Stimulated activated naive B cell treated with anti-CD40 and anti-IgM and Interleukin-4, amounts not matched to agents 10 μg/mL and 1 μg/mL and 100 μg/mL, for 72 hours (primary cell): Measurements from ENCODE around the gene CHST11.
"Not testable (repeated sequence)": the region's sequence is repeated elsewhere in the genome, so short reads cannot be mapped to it uniquely, and the experiment has no call there.

ENCODE experiments used
- ATAC-seq, 2 donors: fragments of 150-1000 bp; cut with Tn5 transposase; replicated peaks; 2 replicates each; pipeline ENCODE4 v1.10.0; 2021; ENCODE audit warnings: moderate library complexity in 1 of 2
- DNase-seq: peaks from one replicate; pipeline ENCODE4 v3.0.0; 2021
- H3K27ac Mint-ChIP-seq: one replicate; pipeline ENCODE4 v1.8.0; 2022; ENCODE audit warnings: mild to moderate bottlenecking, mixed read lengths
- H3K27me3 Mint-ChIP-seq, 2 donors: one replicate each; pipeline ENCODE4 v1.8.0; 2022; ENCODE audit warnings: mixed read lengths in 2 of 2
- H3K36me3 Mint-ChIP-seq, 2 donors: one replicate each; pipeline ENCODE4 v1.8.0; 2022; ENCODE audit warnings: mixed read lengths in 2 of 2, mild to moderate bottlenecking in 1 of 2
- H3K4me1 Mint-ChIP-seq, 2 donors: one replicate each; pipeline ENCODE4 v1.8.0; 2022; ENCODE audit warnings: mixed read lengths in 2 of 2, mild to moderate bottlenecking in 1 of 2
- H3K4me3 Mint-ChIP-seq, 2 donors: one replicate each; pipeline ENCODE4 v1.8.0; 2022; ENCODE audit warnings: mild to moderate bottlenecking in 2 of 2, mixed read lengths in 2 of 2, moderate library complexity in 1 of 2
- H3K9me3 Mint-ChIP-seq, 2 donors: one replicate each; pipeline ENCODE4 v1.8.0; 2022; ENCODE audit warnings: mixed read lengths in 2 of 2, mild to moderate bottlenecking in 1 of 2

The CHST11 gene

GRCh38 chr12:104600790-104601739, 144.3 kb downstream of the CHST11 start:
- Mint-ChIP-seq H3K27ac (peak overlapping the region; percentile 47), H3K36me3 (peaks cover 49 to 50% of the 10 kb centered on the region in 2 donors), H3K27me3 (no peaks in the 10 kb centered on the region), H3K9me3 (no peaks in the 10 kb centered on the region), H3K4me1 (peaks cover 61 to 96% of the 10 kb centered on the region in 2 donors), H3K4me3 (no peak overlapping the region)
- no peak for ATAC-seq
- no peak for DNase-seq

- H3K36me3 Mint-ChIP-seq, result peaks cover 58 to 60% of the 10 kb centered on the region in 2 donors
- no peaks in the 10 kb centered on the region for H3K9me3 Mint-ChIP-seq
- no peak overlapping the region for H3K4me3 Mint-ChIP-seq
- ATAC-seq (no peak), DNase-seq (no peak)
- peaks cover 59 to 92% of the 10 kb centered on the region in 2 donors for H3K4me1 Mint-ChIP-seq
- no peak overlapping the region for H3K27ac Mint-ChIP-seq
- no peaks in the 10 kb centered on the region for H3K27me3 Mint-ChIP-seq
These were observed 145.7 kb downstream of the CHST11 start for GRCh38 chr12:104602406-104602805.

GRCh38 chr12:104602896-104603295, 146.1 kb downstream of the CHST11 start:
- ATAC-seq, result no peak
- Mint-ChIP-seq H3K9me3 (no peaks in the 10 kb centered on the region), H3K27me3 (no peaks in the 10 kb centered on the region), H3K4me1 (peaks cover 56 to 91% of the 10 kb centered on the region in 2 donors), H3K4me3 (no peak overlapping the region), H3K36me3 (peaks cover 59 to 63% of the 10 kb centered on the region in 2 donors), H3K27ac (peak overlapping the region; percentile 3)
- no peak for DNase-seq

GRCh38 chr12:104603545-104603973, 146.8 kb downstream of the CHST11 start:
- DNase-seq (no peak), ATAC-seq (no peak)
- Mint-ChIP-seq H3K27me3 (no peaks in the 10 kb centered on the region), H3K9me3 (no peaks in the 10 kb centered on the region), H3K36me3 (peaks cover 61 to 65% of the 10 kb centered on the region in 2 donors), H3K4me1 (peaks cover 53 to 89% of the 10 kb centered on the region in 2 donors), H3K27ac (peak overlapping the region; percentile 95), H3K4me3 (peak overlapping the region; percentile 44 to 61)

- Mint-ChIP-seq H3K4me3 (peak overlapping the region; percentile 44 to 61), H3K9me3 (no peaks in the 10 kb centered on the region), H3K27me3 (no peaks in the 10 kb centered on the region), H3K27ac (peak overlapping the region; percentile 95), H3K4me1 (peaks cover 53 to 89% of the 10 kb centered on the region in 2 donors), H3K36me3 (peaks cover 62 to 68% of the 10 kb centered on the region in 2 donors)
- DNase-seq, result peak; percentile 43
- ATAC-seq, result peak; percentile 83 to 85
These were observed 147.6 kb downstream of the CHST11 start for GRCh38 chr12:104604070-104604994.

- Mint-ChIP-seq H3K4me3 (peak overlapping the region in 1 of 2 donors; percentile 11), H3K36me3 (peaks cover 60 to 65% of the 10 kb centered on the region in 2 donors), H3K27ac (peak overlapping the region; percentile 95), H3K27me3 (no peaks in the 10 kb centered on the region), H3K4me1 (peaks cover 46 to 89% of the 10 kb centered on the region in 2 donors), H3K9me3 (no peaks in the 10 kb centered on the region)
- no peak for DNase-seq
- no peak for ATAC-seq
These were observed 148.4 kb downstream of the CHST11 start for GRCh38 chr12:104604995-104605675.

- Mint-ChIP-seq H3K4me1 (peaks cover 42 to 87% of the 10 kb centered on the region in 2 donors), H3K27ac (no peak overlapping the region), H3K4me3 (no peak overlapping the region), H3K9me3 (no peaks in the 10 kb centered on the region), H3K27me3 (no peaks in the 10 kb centered on the region), H3K36me3 (peaks cover 57 to 63% of the 10 kb centered on the region in 2 donors)
- DNase-seq, result no peak
- no peak for ATAC-seq
These were observed 148.9 kb downstream of the CHST11 start for GRCh38 chr12:104605685-104606084.

- H3K27ac Mint-ChIP-seq, result no peak overlapping the region
- H3K4me3 Mint-ChIP-seq, result no peak overlapping the region
- no peak for DNase-seq
- no peak for ATAC-seq
- H3K36me3 Mint-ChIP-seq, result peaks cover 58 to 62% of the 10 kb centered on the region in 2 donors
- H3K4me1 Mint-ChIP-seq, result peaks cover 38 to 86% of the 10 kb centered on the region in 2 donors
- no peaks in the 10 kb centered on the region for H3K27me3 Mint-ChIP-seq
- peaks cover 5 to 9% of the 10 kb centered on the region in 2 donors for H3K9me3 Mint-ChIP-seq
These were observed 152.2 kb downstream of the CHST11 start for GRCh38 chr12:104608998-104609397.

GRCh38 chr12:104609445-104609844, 152.7 kb downstream of the CHST11 start:
- DNase-seq, result no peak
- H3K27me3 Mint-ChIP-seq, result no peaks in the 10 kb centered on the region
- peaks cover 34 to 84% of the 10 kb centered on the region in 2 donors for H3K4me1 Mint-ChIP-seq
- no peak for ATAC-seq
- H3K4me3 Mint-ChIP-seq, result no peak overlapping the region
- H3K9me3 Mint-ChIP-seq, result peaks cover 5 to 9% of the 10 kb centered on the region in 2 donors
- H3K27ac Mint-ChIP-seq, result no peak overlapping the region
- peaks cover 59 to 62% of the 10 kb centered on the region in 2 donors for H3K36me3 Mint-ChIP-seq

GRCh38 chr12:104610513-104611235, 153.9 kb downstream of the CHST11 start:
- Mint-ChIP-seq H3K27ac (peak overlapping the region; percentile 72), H3K4me3 (no peak overlapping the region), H3K9me3 (peaks cover 7 to 9% of the 10 kb centered on the region in 2 donors), H3K27me3 (no peaks in the 10 kb centered on the region), H3K36me3 (peaks cover 67 to 68% of the 10 kb centered on the region in 2 donors), H3K4me1 (peaks cover 39 to 85% of the 10 kb centered on the region in 2 donors)
- no peak for ATAC-seq
- DNase-seq, result no peak

GRCh38 chr12:104611671-104612070, 154.9 kb downstream of the CHST11 start:
- H3K27ac Mint-ChIP-seq, result peak overlapping the region; percentile 60
- H3K9me3 Mint-ChIP-seq, result peaks cover 7 to 9% of the 10 kb centered on the region in 2 donors
- DNase-seq (no peak), ATAC-seq (no peak)
- H3K27me3 Mint-ChIP-seq, result no peaks in the 10 kb centered on the region
- peaks cover 63 to 67% of the 10 kb centered on the region in 2 donors for H3K36me3 Mint-ChIP-seq
- H3K4me1 Mint-ChIP-seq, result peaks cover 44 to 84% of the 10 kb centered on the region in 2 donors
- H3K4me3 Mint-ChIP-seq, result no peak overlapping the region

GRCh38 chr12:104613372-104613771, 156.6 kb downstream of the CHST11 start:
- Mint-ChIP-seq H3K27ac (peak overlapping the region; percentile 81), H3K36me3 (peaks cover 61 to 63% of the 10 kb centered on the region in 2 donors), H3K4me1 (peaks cover 39 to 86% of the 10 kb centered on the region in 2 donors), H3K4me3 (peak overlapping the region in 1 of 2 donors; percentile 14)
- not testable (repeated sequence) for H3K9me3 Mint-ChIP-seq, H3K27me3 Mint-ChIP-seq
- DNase-seq (peak; percentile 9), ATAC-seq (peak; percentile 52 to 56)

- Mint-ChIP-seq H3K4me3 (no peak overlapping the region), H3K27me3 (no peaks in the 10 kb centered on the region), H3K27ac (no peak overlapping the region), H3K4me1 (peaks cover 36 to 81% of the 10 kb centered on the region in 2 donors), H3K9me3 (peaks cover 7 to 9% of the 10 kb centered on the region in 2 donors), H3K36me3 (peaks cover 68 to 72% of the 10 kb centered on the region in 2 donors)
- DNase-seq, result no peak
- no peak for ATAC-seq
These were observed 158.4 kb downstream of the CHST11 start for GRCh38 chr12:104615048-104615561.
